Panc1 (cell line): Measurements from ENCODE around the gene DACT1. TPM values are rescaled to one million over a fixed set of nuclear protein-coding genes. Genes with fewer than 3 reads are reported as not detected.

Experiments
- ATAC-seq: fragments of 200-7000 bp; cut with Tn5 transposase; 2 replicates; pipeline ENCODE4 v1.9.1; 2020; ENCODE audit warnings: mild to moderate bottlenecking, moderate library complexity
- BruUV-seq: library from RNA; stranded (reverse); fragments of 400-500 nt; replicated peaks from 2 replicates; lab custom pipeline; 2021; lab: Mats Ljungman, UMichigan
- CTCF ChIA-PET: fragments of 300-600 bp; sonication (Branson Sonifier 250); formaldehyde crosslinking; loops from one replicate; lab custom pipeline; 2022; ENCODE audit warnings: antibody characterized with exemption; lab: Charles Lee
- POLR2A ChIA-PET: fragments of 300-600 bp; sonication (Branson Sonifier 250); formaldehyde crosslinking; loops from one replicate; lab custom pipeline; 2022; ENCODE audit warnings: antibody characterized with exemption; lab: Charles Lee
- DNase-seq: peaks from one replicate; pipeline ENCODE4 v3.0.0-alpha.2; 2010; ENCODE audit warnings: low read depth, low spot score
- H3K27ac ChIP-seq: 2 replicates; pipeline ENCODE4 v1.5.1; 2011; ENCODE audit warnings: mild to moderate bottlenecking, low read length, inconsistent platforms
- H3K27me3 ChIP-seq: fragments of 200-500 bp; sonication (Bioruptor generic); 2 replicates; pipeline ENCODE4 v1.6.0; 2014; ENCODE audit warnings: low read length, inconsistent platforms; ENCODE audit not compliant: control insufficient read depth, insufficient read depth
- H3K36me3 ChIP-seq: fragments of 200-500 bp; sonication (Bioruptor generic); 2 replicates; pipeline ENCODE4 v1.5.1; 2014; ENCODE audit warnings: inconsistent platforms, mild to moderate bottlenecking, low read length, moderate library complexity; ENCODE audit not compliant: control insufficient read depth, insufficient read depth
- H3K4me1 ChIP-seq: 2 replicates; pipeline ENCODE4 v1.5.1; 2011; ENCODE audit warnings: inconsistent platforms, mild to moderate bottlenecking, low read length, moderate library complexity; ENCODE audit not compliant: control insufficient read depth, insufficient read depth
- H3K4me3 ChIP-seq, 2 experiments: 2 replicates each; pipeline ENCODE4 v1.5.1; 2011 to 2012; ENCODE audit warnings: low read depth in 2 of 2, low read length in 2 of 2, mild to moderate bottlenecking in 2 of 2, inconsistent platforms in 1 of 2, moderate library complexity in 1 of 2
- H3K9me3 ChIP-seq: fragments of 200-500 bp; sonication (Bioruptor generic); 2 replicates; pipeline ENCODE4 v1.5.1; 2014; ENCODE audit warnings: low read depth, mild to moderate bottlenecking, inconsistent platforms, low read length, moderate library complexity; ENCODE audit not compliant: control insufficient read depth, insufficient read depth
- POLR2AphosphoS5 ChIP-seq: IDR thresholded peaks from 2 replicates; pipeline ENCODE4 v1.6.1; 2012; ENCODE audit warnings: mild to moderate bottlenecking, low read depth, low read length, moderate library complexity
- SIN3A ChIP-seq: IDR thresholded peaks from 2 replicates; pipeline ENCODE4 v1.6.1; 2012; ENCODE audit warnings: low read depth, mild to moderate bottlenecking, low read length, moderate library complexity, borderline replicate concordance; ENCODE audit not compliant: insufficient read depth
- TCF7L2 ChIP-seq: IDR thresholded peaks from 2 replicates; pipeline ENCODE4 v1.6.1; 2011; ENCODE audit warnings: mild to moderate bottlenecking, low read depth, low read length, inconsistent platforms
- in situ Hi-C: cut with HindIII; loops from 2 replicates; pipeline ENCODE4 v1.10.0; 2016; ENCODE audit warnings: low sequenced_read_pairs, low pct_unique_long_range_greater_than_20kb
- intact Hi-C: fragments of 100-400 bp; cut with micrococcal nuclease; formaldehyde crosslinking; loops from one replicate; pipeline ENCODE4 v1.10.0; 2022; ENCODE audit not compliant: unreplicated experiment
- total RNA-seq: library from RNA; stranded (reverse); gene quantifications from one replicate; pipeline ENCODE4 v1.2.1, GENCODE V29; 2021; ENCODE audit not compliant: unreplicated experiment
- TF ChIP-seq, protein P1 (sequence below), 2 experiments: IDR thresholded peaks; 2 replicates each; pipeline ENCODE4 v1.6.1; 2011 to 2012; ENCODE audit warnings: low read depth in 2 of 2, control low read depth in 1 of 2, low read length in 1 of 2, mild to moderate bottlenecking in 1 of 2, moderate library complexity in 1 of 2; ENCODE audit not compliant: insufficient read depth in 1 of 2
- TF ChIP-seq, protein P2 (sequence below): fragments of 450-650 bp; IDR thresholded peaks from 2 replicates; pipeline ENCODE4 v1.5.1; 2017; ENCODE audit warnings: mild to moderate bottlenecking

The DACT1 gene
- total RNA-seq, 1 experiment from 2014 or later: 0.15 TPM

DNA sequence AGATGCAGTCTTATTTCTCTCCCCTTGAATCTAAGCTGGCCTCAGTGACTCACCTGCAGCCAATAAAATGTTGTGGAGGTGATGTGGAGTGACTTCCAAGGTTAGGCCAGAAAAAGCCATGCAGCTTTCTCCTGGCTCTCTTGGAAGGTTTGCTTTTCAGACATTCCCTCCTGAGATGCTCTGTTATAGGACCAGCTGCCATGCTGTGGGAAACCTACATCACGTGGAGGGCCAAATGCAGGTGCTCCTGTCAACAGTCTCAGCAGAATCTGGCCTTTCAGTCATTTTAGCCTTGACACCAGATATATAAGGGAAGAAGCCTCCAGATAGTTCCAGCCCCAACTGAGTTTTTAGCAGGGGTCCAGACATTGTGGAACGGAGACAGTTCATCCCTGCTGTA lies 38.1 kb upstream of the DACT1 start:
- Histone ChIP-seq H3K9me3 (no peaks in the 10 kb centered on the region), H3K27ac (no peak overlapping the region), H3K4me3 (no peak overlapping the region), H3K36me3 (no peaks in the 10 kb centered on the region), H3K4me1 (no peaks in the 10 kb centered on the region), H3K27me3 (no peaks in the 10 kb centered on the region)
- CTCF ChIA-PET: no interaction called here
- BruUV-seq: no TSS peak
- TF ChIP-seq SIN3A: no peak
- TF ChIP-seq, protein P1, sequence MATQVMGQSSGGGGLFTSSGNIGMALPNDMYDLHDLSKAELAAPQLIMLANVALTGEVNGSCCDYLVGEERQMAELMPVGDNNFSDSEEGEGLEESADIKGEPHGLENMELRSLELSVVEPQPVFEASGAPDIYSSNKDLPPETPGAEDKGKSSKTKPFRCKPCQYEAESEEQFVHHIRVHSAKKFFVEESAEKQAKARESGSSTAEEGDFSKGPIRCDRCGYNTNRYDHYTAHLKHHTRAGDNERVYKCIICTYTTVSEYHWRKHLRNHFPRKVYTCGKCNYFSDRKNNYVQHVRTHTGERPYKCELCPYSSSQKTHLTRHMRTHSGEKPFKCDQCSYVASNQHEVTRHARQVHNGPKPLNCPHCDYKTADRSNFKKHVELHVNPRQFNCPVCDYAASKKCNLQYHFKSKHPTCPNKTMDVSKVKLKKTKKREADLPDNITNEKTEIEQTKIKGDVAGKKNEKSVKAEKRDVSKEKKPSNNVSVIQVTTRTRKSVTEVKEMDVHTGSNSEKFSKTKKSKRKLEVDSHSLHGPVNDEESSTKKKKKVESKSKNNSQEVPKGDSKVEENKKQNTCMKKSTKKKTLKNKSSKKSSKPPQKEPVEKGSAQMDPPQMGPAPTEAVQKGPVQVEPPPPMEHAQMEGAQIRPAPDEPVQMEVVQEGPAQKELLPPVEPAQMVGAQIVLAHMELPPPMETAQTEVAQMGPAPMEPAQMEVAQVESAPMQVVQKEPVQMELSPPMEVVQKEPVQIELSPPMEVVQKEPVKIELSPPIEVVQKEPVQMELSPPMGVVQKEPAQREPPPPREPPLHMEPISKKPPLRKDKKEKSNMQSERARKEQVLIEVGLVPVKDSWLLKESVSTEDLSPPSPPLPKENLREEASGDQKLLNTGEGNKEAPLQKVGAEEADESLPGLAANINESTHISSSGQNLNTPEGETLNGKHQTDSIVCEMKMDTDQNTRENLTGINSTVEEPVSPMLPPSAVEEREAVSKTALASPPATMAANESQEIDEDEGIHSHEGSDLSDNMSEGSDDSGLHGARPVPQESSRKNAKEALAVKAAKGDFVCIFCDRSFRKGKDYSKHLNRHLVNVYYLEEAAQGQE (IDR thresholded peaks at IDR 0.05; ENCODE audit: insufficient read depth in 1 of 2, low read depth in 2 of 2, low read length in 1 of 2): no peak
- TF ChIP-seq POLR2AphosphoS5: no peak
- no peak for TF ChIP-seq TCF7L2
- TF ChIP-seq, protein P2, sequence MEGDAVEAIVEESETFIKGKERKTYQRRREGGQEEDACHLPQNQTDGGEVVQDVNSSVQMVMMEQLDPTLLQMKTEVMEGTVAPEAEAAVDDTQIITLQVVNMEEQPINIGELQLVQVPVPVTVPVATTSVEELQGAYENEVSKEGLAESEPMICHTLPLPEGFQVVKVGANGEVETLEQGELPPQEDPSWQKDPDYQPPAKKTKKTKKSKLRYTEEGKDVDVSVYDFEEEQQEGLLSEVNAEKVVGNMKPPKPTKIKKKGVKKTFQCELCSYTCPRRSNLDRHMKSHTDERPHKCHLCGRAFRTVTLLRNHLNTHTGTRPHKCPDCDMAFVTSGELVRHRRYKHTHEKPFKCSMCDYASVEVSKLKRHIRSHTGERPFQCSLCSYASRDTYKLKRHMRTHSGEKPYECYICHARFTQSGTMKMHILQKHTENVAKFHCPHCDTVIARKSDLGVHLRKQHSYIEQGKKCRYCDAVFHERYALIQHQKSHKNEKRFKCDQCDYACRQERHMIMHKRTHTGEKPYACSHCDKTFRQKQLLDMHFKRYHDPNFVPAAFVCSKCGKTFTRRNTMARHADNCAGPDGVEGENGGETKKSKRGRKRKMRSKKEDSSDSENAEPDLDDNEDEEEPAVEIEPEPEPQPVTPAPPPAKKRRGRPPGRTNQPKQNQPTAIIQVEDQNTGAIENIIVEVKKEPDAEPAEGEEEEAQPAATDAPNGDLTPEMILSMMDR: no peak
- intact Hi-C loops (no loop called here), in situ Hi-C loops (no loop called here)
- no peak for ATAC-seq
- DNase-seq: no peak
- POLR2A ChIA-PET: no interaction called here

DNA sequence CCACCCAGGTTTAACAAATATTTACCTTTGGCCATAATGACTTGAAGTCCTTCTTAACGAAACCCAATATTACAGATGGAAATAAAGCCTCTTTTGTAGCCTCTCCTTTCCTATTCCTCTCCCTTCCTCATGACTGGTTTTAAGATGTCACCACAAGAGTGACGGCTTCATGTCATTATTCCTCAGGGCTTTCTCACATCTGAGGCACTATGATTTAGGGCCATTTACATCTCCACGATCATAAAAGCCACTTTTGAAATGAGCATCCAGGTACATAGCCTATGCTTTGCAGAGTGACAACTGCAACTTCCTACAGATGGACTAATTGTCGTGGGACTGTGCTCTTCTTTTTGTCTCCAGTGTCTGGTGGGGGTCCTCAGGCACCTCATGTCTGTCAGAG lies 32.3 kb upstream of the DACT1 start:
- TF ChIP-seq, protein P2: no peak
- no peak for TF ChIP-seq SIN3A
- H3K27me3 ChIP-seq: no peaks in the 10 kb centered on the region

More for the DNA sequence above, 32.3 kb upstream of the DACT1 start:
- POLR2A ChIA-PET: no interaction called here
- no peak overlapping the region for H3K4me3 ChIP-seq
- ATAC-seq (no peak), DNase-seq (no peak)
- intact Hi-C loops: no loop called here
- H3K36me3 ChIP-seq: no peaks in the 10 kb centered on the region
- H3K4me1 ChIP-seq: no peaks in the 10 kb centered on the region
- no TSS peak for BruUV-seq
- H3K9me3 ChIP-seq: no peaks in the 10 kb centered on the region
- in situ Hi-C loops: no loop called here
- H3K27ac ChIP-seq: no peak overlapping the region
- CTCF ChIA-PET: no interaction called here
